HEK293T (cell line): ENCODE results near the gene ZNF575.

Source experiments
- BHLHE40 ChIP-seq: fragments of 450-650 bp; IDR thresholded peaks from 2 replicates; pipeline ENCODE4 v1.6.1; 2016; ENCODE audit warnings: mild to moderate bottlenecking, moderate library complexity, borderline replicate concordance
- CTBP1 ChIP-seq: fragments of 450-650 bp; IDR thresholded peaks from 2 replicates; pipeline ENCODE4 v1.6.1; 2016; ENCODE audit warnings: borderline replicate concordance
- SP1 ChIP-seq: fragments of 450-650 bp; IDR thresholded peaks from 2 replicates; pipeline ENCODE4 v1.6.1; 2017
- SUZ12 ChIP-seq: fragments of 450-650 bp; IDR thresholded peaks from 2 replicates; pipeline ENCODE4 v1.6.1; 2016; ENCODE audit warnings: mild to moderate bottlenecking

- TF ChIP-seq BHLHE40 (no peak), CTBP1 (no peak), SUZ12 (no peak), SP1 (no peak)
Measured at GRCh38 chr19:43561139-43561970, 28.4 kb downstream of the ZNF575 start.
